Keratinocyte (primary cell): ENCODE measurements around the gene SLC37A1. TPM values are rescaled to one million over a fixed set of nuclear protein-coding genes. Genes with fewer than 3 reads are reported as not detected.

ENCODE experiments used
- DNase-seq: peaks from one replicate; pipeline ENCODE4 v3.0.0-alpha.2; 2011; ENCODE audit warnings: low read depth, missing footprints, low spot score
- FAIRE-seq: peaks from 2 replicates; lab custom pipeline; 2011; peaks lifted over from hg19 to GRCh38; lab: Jason Lieb, UNC
- H2AFZ ChIP-seq: 2 replicates; pipeline ENCODE4 v1.6.0; 2012; ENCODE audit warnings: low read length, control low read depth, inconsistent platforms; ENCODE audit not compliant: control insufficient read depth
- H3K27ac ChIP-seq: 2 replicates; pipeline ENCODE4 v1.5.1; 2011; ENCODE audit warnings: low read length; ENCODE audit not compliant: control insufficient read depth, insufficient read depth
- H3K27me3 ChIP-seq: 3 replicates; pipeline ENCODE4 v1.6.0; 2011; ENCODE audit warnings: low read length; ENCODE audit not compliant: control insufficient read depth, insufficient read depth; ENCODE audit errors: extremely low read depth
- H3K36me3 ChIP-seq, 2 experiments: 2 replicates in 1 of 2; 3 replicates in 1 of 2; pipeline ENCODE4 v1.5.1; 2011; ENCODE audit warnings: low read length in 2 of 2, mild to moderate bottlenecking in 1 of 2; ENCODE audit not compliant: control insufficient read depth in 2 of 2, insufficient read depth in 2 of 2; ENCODE audit errors: extremely low read depth in 1 of 2
- H3K4me1 ChIP-seq: 3 replicates; pipeline ENCODE4 v1.5.1; 2011; ENCODE audit warnings: low read length; ENCODE audit not compliant: control insufficient read depth, insufficient read depth; ENCODE audit errors: extremely low read depth
- H3K4me2 ChIP-seq: 3 replicates; pipeline ENCODE4 v1.6.0; 2011; ENCODE audit warnings: low read depth, low read length; ENCODE audit not compliant: control insufficient read depth, insufficient read depth; ENCODE audit errors: extremely low read depth
- H3K4me3 ChIP-seq, 3 experiments: fragments of 200-600 bp in 1 of 3; sonication (generic) in 1 of 3; 2 replicates in 2 of 3; 3 replicates in 1 of 3; pipeline ENCODE4 v1.5.1; 2011 to 2016; ENCODE audit warnings: low read length in 3 of 3, mild to moderate bottlenecking in 3 of 3, control low read depth in 2 of 3, inconsistent platforms in 1 of 3, low read depth in 1 of 3, mixed read lengths in 1 of 3, mixed run types in 1 of 3, moderate library complexity in 1 of 3; ENCODE audit not compliant: control insufficient read depth in 2 of 3, insufficient read depth in 2 of 3; ENCODE audit errors: extremely low read depth in 1 of 3
- H3K79me2 ChIP-seq: 2 replicates; pipeline ENCODE4 v1.6.0; 2012; ENCODE audit warnings: low read length; ENCODE audit not compliant: control insufficient read depth, insufficient read depth
- H3K9ac ChIP-seq: 3 replicates; pipeline ENCODE4 v1.6.0; 2011; ENCODE audit warnings: low read length; ENCODE audit not compliant: control insufficient read depth, insufficient read depth; ENCODE audit errors: extremely low read depth
- H3K9me1 ChIP-seq: 3 replicates; pipeline ENCODE4 v1.6.0; 2011; ENCODE audit warnings: low read length; ENCODE audit not compliant: control insufficient read depth, insufficient read depth; ENCODE audit errors: extremely low read depth
- H3K9me3 ChIP-seq: 2 replicates; pipeline ENCODE4 v1.5.1; 2012; ENCODE audit warnings: low read depth, low read length; ENCODE audit not compliant: control insufficient read depth
- H4K20me1 ChIP-seq: 3 replicates; pipeline ENCODE4 v1.6.0; 2011; ENCODE audit warnings: low read length; ENCODE audit not compliant: control insufficient read depth, insufficient read depth; ENCODE audit errors: extremely low read depth
- CTCF ChIP-seq, 3 experiments: IDR thresholded peaks in 1 of 3; conservative IDR thresholded peaks in 1 of 3; optimal IDR thresholded peaks in 1 of 3; 2 replicates in 2 of 3; 3 replicates in 1 of 3; pipeline versions ENCODE3 to v1.5.1; 2011; ENCODE audit warnings: low read length in 3 of 3, mild to moderate bottlenecking in 3 of 3, moderate library complexity in 2 of 3, control low read depth in 1 of 3, inconsistent platforms in 1 of 3; ENCODE audit not compliant: insufficient read depth in 2 of 3; ENCODE audit errors: extremely low read depth in 1 of 3
- EZH2 ChIP-seq: IDR thresholded peaks from one replicate; pipeline ENCODE4 v1.6.1; 2012; ENCODE audit warnings: inconsistent platforms, mild to moderate bottlenecking, low read length, moderate library complexity
- dilution Hi-C: fragments of 300-500 bp; cut with MboI; formaldehyde crosslinking; loops from one replicate; pipeline ENCODE4 v1.7.0; 2020; ENCODE audit warnings: low sequenced_read_pairs; ENCODE audit not compliant: extremely low pct_ligation_motif_present
- polyA plus RNA-seq, 5 experiments: library from polyadenylated mRNA; depleted of rRNA in 3 of 5; stranded (reverse) in 3 of 5; stranded (forward) in 1 of 5; unstranded in 1 of 5; fragments of >200 nt; gene quantifications; 1 replicate in 1 of 5; 2 replicates in 3 of 5; 3 replicates in 1 of 5; pipeline versions ENCODE4 v1.2.1 to v1.2.3, GENCODE V29; 2011 to 2012; ENCODE audit warnings: missing spikeins in 2 of 5, low read depth in 1 of 5, low replicate concordance in 1 of 5

The SLC37A1 gene
- polyA plus RNA-seq, 1 donor (not counting 4 experiments of a cell fraction or from before 2014, with no cell fraction given), result 4.1 TPM

GRCh38 chr21:42475526-42476387 lies 37.9 kb upstream of the SLC37A1 start:
- no peaks in the 10 kb centered on the region for H3K79me2 ChIP-seq
- H2AFZ ChIP-seq, result no peak overlapping the region
- H3K4me3 ChIP-seq, result no peak overlapping the region
- no peaks in the 10 kb centered on the region for H3K9me1 ChIP-seq
- TF ChIP-seq EZH2, result no peak
- no peak for TF ChIP-seq CTCF (optimal IDR thresholded peaks at IDR 0.05 in 1 of 3, IDR thresholded peaks at IDR 0.05 in 1 of 3, conservative IDR thresholded peaks at IDR 0.05 in 1 of 3; ENCODE audit: extremely low read depth in 1 of 3, insufficient read depth in 2 of 3, low read length in 3 of 3)
- peaks cover 17% of the 10 kb centered on the region for H3K4me1 ChIP-seq
- FAIRE-seq (no peak), DNase-seq (no peak)
- H4K20me1 ChIP-seq, result no peaks in the 10 kb centered on the region
- H3K36me3 ChIP-seq, result no peaks in the 10 kb centered on the region
- H3K4me2 ChIP-seq, result no peak overlapping the region
- no peaks in the 10 kb centered on the region for H3K27me3 ChIP-seq
- H3K27ac ChIP-seq, result no peak overlapping the region
- H3K9me3 ChIP-seq, result no peaks in the 10 kb centered on the region
- dilution Hi-C loops, result no loop called here
- H3K9ac ChIP-seq, result no peak overlapping the region

GRCh38 chr21:42476388-42477331 lies 37.0 kb upstream of the SLC37A1 start:
- Histone ChIP-seq H2AFZ (no peak overlapping the region), H3K9me3 (no peaks in the 10 kb centered on the region), H3K9ac (no peak overlapping the region), H4K20me1 (no peaks in the 10 kb centered on the region), H3K79me2 (no peaks in the 10 kb centered on the region), H3K4me2 (no peak overlapping the region), H3K9me1 (no peaks in the 10 kb centered on the region), H3K4me3 (no peak overlapping the region), H3K36me3 (no peaks in the 10 kb centered on the region), H3K27ac (no peak overlapping the region), H3K4me1 (peaks cover 17% of the 10 kb centered on the region), H3K27me3 (no peaks in the 10 kb centered on the region)
- TF ChIP-seq EZH2 (no peak), CTCF (optimal IDR thresholded peaks at IDR 0.05 in 1 of 3, IDR thresholded peaks at IDR 0.05 in 1 of 3, conservative IDR thresholded peaks at IDR 0.05 in 1 of 3; ENCODE audit: extremely low read depth in 1 of 3, insufficient read depth in 2 of 3, low read length in 3 of 3) (no peak)
- no peak for FAIRE-seq
- DNase-seq, result no peak
- dilution Hi-C loops, result no loop called here
